ENCODE results near the gene UMAD1.

The UMAD1 gene

GRCh38 chr7:7857143-7857583, 216.6 kb downstream of the UMAD1 start:
- Histone ChIP-seq H3K9me3 (ENCODE audit: insufficient read depth, low read depth, low read length) (peaks cover 25% of the 10 kb centered on the region), H3K4me3 (ENCODE audit: low read length) (no peak overlapping the region), H3K9ac (ENCODE audit: low read depth, low read length) (no peak overlapping the region), H3K36me3 (ENCODE audit: insufficient read depth, low read depth, low read length) (0 out of 2 replicates have a peak, but pooled peaks cover 2% of the 10 kb centered on the region), H3K27me3 (ENCODE audit: insufficient read depth, low read length) (no peaks in the 10 kb centered on the region), H3K4me1 (ENCODE audit: insufficient read depth, low read length) (no peaks in the 10 kb centered on the region), H3K27ac (ENCODE audit: low read length) (no peak overlapping the region)

- Histone ChIP-seq H3K27ac (ENCODE audit: low read length) (no peak overlapping the region), H3K4me1 (ENCODE audit: insufficient read depth, low read length) (0 out of 2 replicates have a peak, but pooled peaks cover 2% of the 10 kb centered on the region), H3K9ac (ENCODE audit: low read depth, low read length) (no peak overlapping the region), H3K9me3 (ENCODE audit: insufficient read depth, low read depth, low read length) (peaks cover 25% of the 10 kb centered on the region), H3K36me3 (ENCODE audit: insufficient read depth, low read depth, low read length) (0 out of 2 replicates have a peak, but pooled peaks cover 2% of the 10 kb centered on the region), H3K4me3 (ENCODE audit: low read length) (no peak overlapping the region), H3K27me3 (ENCODE audit: insufficient read depth, low read length) (no peaks in the 10 kb centered on the region)
Measured at GRCh38 chr7:7858559-7858958, 218.0 kb downstream of the UMAD1 start.

- Histone ChIP-seq H3K9ac (ENCODE audit: low read depth, low read length) (no peak overlapping the region), H3K27me3 (ENCODE audit: insufficient read depth, low read length) (no peaks in the 10 kb centered on the region), H3K27ac (ENCODE audit: low read length) (no peak overlapping the region)
Measured at GRCh38 chr7:7859411-7859810, 218.9 kb downstream of the UMAD1 start.

GRCh38 chr7:7861211-7861633, 220.7 kb downstream of the UMAD1 start:
- H3K27ac ChIP-seq (ENCODE audit: low read length), result no peak overlapping the region
- H3K9me3 ChIP-seq (ENCODE audit: insufficient read depth, low read depth, low read length), result peaks cover 2% of the 10 kb centered on the region; the same call in 1 of the 2 replicates
- H3K9ac ChIP-seq (ENCODE audit: low read depth, low read length), result no peak overlapping the region
- H3K4me3 ChIP-seq (ENCODE audit: low read length), result no peak overlapping the region
- 0 out of 2 replicates have a peak, but pooled peaks cover 3% of the 10 kb centered on the region for H3K4me1 ChIP-seq (ENCODE audit: insufficient read depth, low read length)
- H3K27me3 ChIP-seq (ENCODE audit: insufficient read depth, low read length), result no peaks in the 10 kb centered on the region
- no peaks in the 10 kb centered on the region for H3K36me3 ChIP-seq (ENCODE audit: insufficient read depth, low read depth, low read length)

More at GRCh38 chr7:7859411-7859810, 218.9 kb downstream of the UMAD1 start:
- Histone ChIP-seq H3K4me1 (ENCODE audit: insufficient read depth, low read length) (0 out of 2 replicates have a peak, but pooled peaks cover 3% of the 10 kb centered on the region), H3K36me3 (ENCODE audit: insufficient read depth, low read depth, low read length) (0 out of 2 replicates have a peak, but pooled peaks cover 2% of the 10 kb centered on the region), H3K9me3 (ENCODE audit: insufficient read depth, low read depth, low read length) (peaks cover 20% of the 10 kb centered on the region), H3K4me3 (ENCODE audit: low read length) (no peak overlapping the region)

GRCh38 chr7:7862393-7862792, 221.8 kb downstream of the UMAD1 start:
- no peak overlapping the region for H3K27ac ChIP-seq (ENCODE audit: low read length)
- H3K4me3 ChIP-seq (ENCODE audit: low read length), result no peak overlapping the region
- H3K9me3 ChIP-seq (ENCODE audit: insufficient read depth, low read depth, low read length), result no peaks in the 10 kb centered on the region
- H3K27me3 ChIP-seq (ENCODE audit: insufficient read depth, low read length), result no peaks in the 10 kb centered on the region
- H3K36me3 ChIP-seq (ENCODE audit: insufficient read depth, low read depth, low read length), result no peaks in the 10 kb centered on the region
- no peak overlapping the region for H3K9ac ChIP-seq (ENCODE audit: low read depth, low read length)
- 0 out of 2 replicates have a peak, but pooled peaks cover 3% of the 10 kb centered on the region for H3K4me1 ChIP-seq (ENCODE audit: insufficient read depth, low read length)

- Histone ChIP-seq H3K4me1 (ENCODE audit: insufficient read depth, low read length) (peaks cover 20% of the 10 kb centered on the region; the same call in 1 of the 2 replicates), H3K27me3 (ENCODE audit: insufficient read depth, low read length) (no peaks in the 10 kb centered on the region), H3K4me3 (ENCODE audit: low read length) (no peak overlapping the region), H3K36me3 (ENCODE audit: insufficient read depth, low read depth, low read length) (no peaks in the 10 kb centered on the region), H3K27ac (ENCODE audit: low read length) (no peak overlapping the region), H3K9me3 (ENCODE audit: insufficient read depth, low read depth, low read length) (no peaks in the 10 kb centered on the region), H3K9ac (ENCODE audit: low read depth, low read length) (no peak overlapping the region)
Measured at GRCh38 chr7:7867846-7868571, 227.5 kb downstream of the UMAD1 start.

GRCh38 chr7:7868572-7868899, 228.0 kb downstream of the UMAD1 start:
- H3K27me3 ChIP-seq (ENCODE audit: insufficient read depth, low read length), result no peaks in the 10 kb centered on the region
- H3K4me3 ChIP-seq (ENCODE audit: low read length), result no peak overlapping the region
- H3K9me3 ChIP-seq (ENCODE audit: insufficient read depth, low read depth, low read length), result no peaks in the 10 kb centered on the region
- H3K27ac ChIP-seq (ENCODE audit: low read length), result no peak overlapping the region
- no peaks in the 10 kb centered on the region for H3K36me3 ChIP-seq (ENCODE audit: insufficient read depth, low read depth, low read length)
- 0 out of 2 replicates have a peak overlapping the region, but pooled peaks have one; percentile 6 for H3K9ac ChIP-seq (ENCODE audit: low read depth, low read length)
- peaks cover 18% of the 10 kb centered on the region; the same call in 1 of the 2 replicates for H3K4me1 ChIP-seq (ENCODE audit: insufficient read depth, low read length)

GRCh38 chr7:7869036-7869435, 228.5 kb downstream of the UMAD1 start:
- no peaks in the 10 kb centered on the region for H3K9me3 ChIP-seq (ENCODE audit: insufficient read depth, low read depth, low read length)
- no peak overlapping the region for H3K27ac ChIP-seq (ENCODE audit: low read length)
- no peaks in the 10 kb centered on the region for H3K27me3 ChIP-seq (ENCODE audit: insufficient read depth, low read length)
- H3K4me1 ChIP-seq (ENCODE audit: insufficient read depth, low read length), result peaks cover 16% of the 10 kb centered on the region; the same call in 1 of the 2 replicates
- H3K4me3 ChIP-seq (ENCODE audit: low read length), result no peak overlapping the region
- 0 out of 2 replicates have a peak overlapping the region, but pooled peaks have one; percentile 6 for H3K9ac ChIP-seq (ENCODE audit: low read depth, low read length)
- no peaks in the 10 kb centered on the region for H3K36me3 ChIP-seq (ENCODE audit: insufficient read depth, low read depth, low read length)

- H3K27me3 ChIP-seq (ENCODE audit: insufficient read depth, low read length), result no peaks in the 10 kb centered on the region
- peaks cover 16% of the 10 kb centered on the region; the same call in 1 of the 2 replicates for H3K4me1 ChIP-seq (ENCODE audit: insufficient read depth, low read length)
- no peaks in the 10 kb centered on the region for H3K36me3 ChIP-seq (ENCODE audit: insufficient read depth, low read depth, low read length)
- no peak overlapping the region for H3K4me3 ChIP-seq (ENCODE audit: low read length)
- H3K27ac ChIP-seq (ENCODE audit: low read length), result no peak overlapping the region
- no peaks in the 10 kb centered on the region for H3K9me3 ChIP-seq (ENCODE audit: insufficient read depth, low read depth, low read length)
- no peak overlapping the region for H3K9ac ChIP-seq (ENCODE audit: low read depth, low read length)
Measured at GRCh38 chr7:7869651-7870050, 229.1 kb downstream of the UMAD1 start.

GRCh38 chr7:7870555-7870954, 230.0 kb downstream of the UMAD1 start:
- H3K9me3 ChIP-seq (ENCODE audit: insufficient read depth, low read depth, low read length), result no peaks in the 10 kb centered on the region; the same call in 1 of the 2 replicates
- H3K9ac ChIP-seq (ENCODE audit: low read depth, low read length), result no peak overlapping the region
- peaks cover 16% of the 10 kb centered on the region; the same call in 1 of the 2 replicates for H3K4me1 ChIP-seq (ENCODE audit: insufficient read depth, low read length)
- H3K36me3 ChIP-seq (ENCODE audit: insufficient read depth, low read depth, low read length), result no peaks in the 10 kb centered on the region
- no peak overlapping the region for H3K4me3 ChIP-seq (ENCODE audit: low read length)
- no peaks in the 10 kb centered on the region for H3K27me3 ChIP-seq (ENCODE audit: insufficient read depth, low read length)
- no peak overlapping the region for H3K27ac ChIP-seq (ENCODE audit: low read length)

- H3K9ac ChIP-seq (ENCODE audit: low read depth, low read length), result no peak overlapping the region
- no peak overlapping the region for H3K4me3 ChIP-seq (ENCODE audit: low read length)
- no peaks in the 10 kb centered on the region; the same call in 1 of the 2 replicates for H3K9me3 ChIP-seq (ENCODE audit: insufficient read depth, low read depth, low read length)
- no peaks in the 10 kb centered on the region for H3K4me1 ChIP-seq (ENCODE audit: insufficient read depth, low read length)
- H3K27ac ChIP-seq (ENCODE audit: low read length), result no peak overlapping the region
- no peaks in the 10 kb centered on the region for H3K36me3 ChIP-seq (ENCODE audit: insufficient read depth, low read depth, low read length)
- H3K27me3 ChIP-seq (ENCODE audit: insufficient read depth, low read length), result no peaks in the 10 kb centered on the region
Measured at GRCh38 chr7:7876419-7876818, 235.9 kb downstream of the UMAD1 start.

GRCh38 chr7:7881581-7881980, 241.0 kb downstream of the UMAD1 start:
- H3K9me3 ChIP-seq (ENCODE audit: insufficient read depth, low read depth, low read length), result no peaks in the 10 kb centered on the region
- no peak overlapping the region for H3K27ac ChIP-seq (ENCODE audit: low read length)
- H3K36me3 ChIP-seq (ENCODE audit: insufficient read depth, low read depth, low read length), result no peaks in the 10 kb centered on the region
- no peak overlapping the region for H3K4me3 ChIP-seq (ENCODE audit: low read length)
- H3K27me3 ChIP-seq (ENCODE audit: insufficient read depth, low read length), result no peaks in the 10 kb centered on the region
- no peaks in the 10 kb centered on the region for H3K4me1 ChIP-seq (ENCODE audit: insufficient read depth, low read length)
- H3K9ac ChIP-seq (ENCODE audit: low read depth, low read length), result no peak overlapping the region
